NOMO-1 treated with DMSO at 0.1 percent for 48 hours (cell line): ENCODE measurements around the gene MLKL.
A peak's percentile ranks its signal among the peaks of the same experiment; 100 is the strongest.

Source experiments
- DNase-seq: peaks from one replicate; lab custom pipeline; 2025; ENCODE audit not compliant: unreplicated experiment; lab: John Stamatoyannopoulos, UW

Gene MLKL

GRCh38 chr16:74700438-74701225, at the start of gene MLKL:
Gene MLKL, minus strand, starts transcription at chr16:74700862. Its CDS starts 5,105 bp downstream, at chr16:74695757.
- DNase-seq: peak; percentile 59

DNA sequence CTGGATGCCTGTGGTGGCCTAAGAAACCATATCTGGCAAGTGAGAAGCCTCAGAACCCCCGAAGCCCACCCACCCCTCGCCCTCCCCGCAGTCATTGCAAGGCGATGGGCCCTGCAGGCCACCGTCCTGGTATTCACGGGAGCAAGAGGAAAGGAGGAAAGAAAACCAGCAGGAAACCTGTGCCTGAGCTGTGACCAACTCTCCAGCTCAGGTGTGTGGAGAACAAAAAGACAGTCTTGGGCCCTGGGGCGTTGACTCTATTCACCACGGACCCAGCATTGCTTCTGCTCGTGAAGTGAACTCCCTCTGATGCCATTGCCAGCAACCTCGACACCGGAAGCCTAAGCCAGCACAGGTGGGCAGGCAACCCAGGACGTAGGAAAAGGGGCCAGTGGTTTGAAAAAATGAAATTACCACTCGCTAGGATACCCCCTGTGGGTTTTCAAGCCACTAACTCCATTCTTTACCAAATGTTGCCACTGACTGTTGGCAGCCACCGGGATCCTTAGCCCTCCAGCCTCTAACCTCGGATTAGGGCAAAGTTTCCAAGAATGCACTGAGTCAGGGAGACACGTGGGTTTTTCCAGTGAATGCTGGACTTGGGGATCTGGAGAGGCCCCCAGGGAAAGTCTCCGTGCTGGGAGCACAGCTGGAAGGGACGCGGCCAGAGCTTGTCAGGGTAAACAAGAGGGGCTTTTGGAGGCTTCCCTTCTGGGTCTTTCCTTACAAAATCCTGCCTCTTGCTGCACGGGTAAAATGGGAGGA, 48.8 kb upstream of the MLKL start:
- no peak for DNase-seq

- DNase-seq: no peak
These were observed 48.0 kb upstream of the MLKL start for GRCh38 chr16:74748616-74749026.

DNA sequence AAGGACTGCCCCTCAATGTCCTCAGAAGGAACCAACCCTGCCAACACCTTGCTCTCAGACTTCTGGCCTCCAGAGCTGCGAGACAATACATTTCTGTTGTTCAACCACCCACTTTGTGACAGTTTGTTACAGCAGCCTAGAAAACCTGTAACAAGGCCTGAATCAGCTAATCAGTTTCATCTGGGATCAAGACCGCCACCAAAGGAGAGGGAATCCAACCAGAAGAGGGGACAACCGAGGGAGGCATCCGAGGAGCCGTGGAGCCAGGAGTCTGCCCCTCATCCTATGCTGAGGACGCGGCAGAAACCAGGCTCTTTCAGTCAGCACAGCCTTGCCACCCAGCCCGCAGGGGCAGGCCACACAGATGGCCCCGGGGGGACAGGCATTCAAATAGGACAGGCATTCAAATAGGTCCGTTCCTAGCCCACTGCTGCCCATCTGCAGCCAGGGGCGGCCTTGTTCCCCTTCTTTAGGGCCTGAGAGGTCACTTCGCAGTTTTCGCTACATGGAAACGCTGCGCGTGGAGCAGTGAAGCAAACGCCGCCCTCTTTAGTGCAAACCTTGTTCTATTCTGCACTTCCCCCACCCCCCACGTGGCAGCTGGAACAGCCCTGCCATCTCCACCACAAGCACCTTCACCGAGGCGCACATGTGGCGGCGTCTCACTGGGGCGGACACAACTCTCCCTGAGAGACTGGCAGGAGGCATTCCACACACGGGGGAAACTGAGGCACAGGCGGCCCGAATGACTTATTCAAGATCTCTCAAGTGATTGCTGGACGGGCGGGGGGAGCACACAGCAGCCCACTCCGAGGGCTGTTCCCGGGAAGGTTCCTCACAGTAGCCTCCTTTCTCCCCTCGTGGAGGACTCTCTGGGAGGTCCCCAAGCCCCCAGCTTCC, 47.3 kb upstream of the MLKL start:
- no peak for DNase-seq

DNA sequence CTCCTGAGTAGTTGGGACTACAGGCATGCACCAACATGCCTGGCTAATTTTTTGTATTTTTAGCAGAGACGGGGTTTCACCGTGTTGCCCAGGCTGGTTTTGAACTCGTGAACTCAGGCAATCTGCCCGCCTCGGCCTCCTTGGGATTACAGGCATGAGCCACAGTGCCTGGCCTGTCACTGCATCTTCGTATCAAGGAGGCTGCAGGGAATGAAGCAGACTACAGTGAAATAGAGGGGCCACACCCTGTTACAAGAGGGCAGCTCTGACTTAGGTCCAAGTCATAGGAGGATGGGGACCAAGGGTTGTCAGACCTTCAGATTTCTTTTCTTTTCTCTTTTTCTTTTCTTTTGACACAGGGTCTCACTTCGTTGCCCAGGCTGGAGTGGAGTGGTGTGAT, 45.3 kb upstream of the MLKL start:
- no peak for DNase-seq

DNA sequence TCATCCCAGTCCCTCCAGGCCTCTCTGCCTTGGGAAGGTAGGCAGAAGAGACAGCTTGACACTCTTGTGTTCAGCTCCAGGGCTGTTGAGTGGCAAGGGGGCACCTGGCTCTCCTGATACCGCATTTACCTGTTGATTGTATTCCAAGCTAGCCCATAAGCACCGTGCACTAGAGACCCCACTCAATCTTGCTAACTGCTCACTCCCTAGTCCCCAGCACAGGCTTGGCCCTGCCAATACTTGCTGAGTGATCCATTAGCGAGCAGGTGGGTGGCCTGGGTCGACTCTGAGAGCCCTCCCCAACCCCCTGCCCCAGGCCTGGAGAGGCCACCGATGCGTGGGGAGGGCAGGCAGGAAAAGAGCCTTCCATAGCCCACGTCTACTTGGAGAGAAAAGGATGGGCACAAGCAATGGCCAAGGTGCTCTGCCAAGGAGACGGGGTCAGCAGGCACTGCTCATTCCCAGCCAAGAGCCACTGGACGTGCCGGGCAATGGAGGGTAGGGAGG, 44.5 kb upstream of the MLKL start:
- no peak for DNase-seq

DNA sequence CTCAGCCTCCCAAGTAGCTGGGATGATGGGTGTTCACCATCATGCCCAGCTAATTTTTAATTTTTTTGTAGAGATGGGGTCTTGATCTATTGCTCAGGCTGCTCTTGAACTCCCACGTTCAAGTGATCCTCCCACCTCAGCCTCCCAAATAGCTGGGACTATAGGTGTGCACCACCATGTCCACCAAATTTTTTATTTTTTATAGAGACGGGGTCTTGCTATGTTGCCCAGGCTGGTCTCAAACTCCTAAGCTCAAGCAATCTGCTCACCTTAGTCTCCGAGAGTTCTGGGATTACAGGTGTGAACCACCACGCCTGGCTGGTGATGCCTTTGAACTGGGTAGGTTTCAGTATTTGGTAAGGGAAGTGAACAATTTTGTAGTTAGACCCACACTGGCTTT, 43.9 kb upstream of the MLKL start:
- no peak for DNase-seq

- DNase-seq: no peak
These were observed 43.1 kb upstream of the MLKL start for GRCh38 chr16:74743668-74744299.

- DNase-seq: no peak
These were observed 42.5 kb upstream of the MLKL start for GRCh38 chr16:74743045-74743667.

GRCh38 chr16:74742051-74742481, 41.4 kb upstream of the MLKL start:
- no peak for DNase-seq

- no peak for DNase-seq
These were observed 40.2 kb upstream of the MLKL start for GRCh38 chr16:74740795-74741304.

DNA sequence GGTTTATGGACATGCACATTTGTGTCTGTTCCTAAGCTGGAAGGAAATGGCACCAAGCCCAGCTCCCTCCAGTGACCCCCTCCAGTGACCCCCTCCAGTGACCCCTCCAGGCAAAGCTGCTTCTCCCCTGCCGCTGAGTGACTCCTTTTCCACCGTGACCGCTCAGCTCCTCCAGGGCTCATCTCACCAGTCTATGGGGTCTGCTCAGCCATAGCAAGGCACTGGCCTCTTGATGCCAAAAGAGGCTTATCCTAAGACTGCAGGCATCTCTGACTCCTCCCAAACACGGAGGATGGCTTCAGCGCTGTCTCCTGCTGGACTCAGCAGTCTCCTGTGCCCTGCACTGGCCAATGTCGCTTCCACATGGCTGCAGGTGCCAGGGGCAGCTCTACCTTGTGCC, 38.6 kb upstream of the MLKL start:
- no peak for DNase-seq

DNA sequence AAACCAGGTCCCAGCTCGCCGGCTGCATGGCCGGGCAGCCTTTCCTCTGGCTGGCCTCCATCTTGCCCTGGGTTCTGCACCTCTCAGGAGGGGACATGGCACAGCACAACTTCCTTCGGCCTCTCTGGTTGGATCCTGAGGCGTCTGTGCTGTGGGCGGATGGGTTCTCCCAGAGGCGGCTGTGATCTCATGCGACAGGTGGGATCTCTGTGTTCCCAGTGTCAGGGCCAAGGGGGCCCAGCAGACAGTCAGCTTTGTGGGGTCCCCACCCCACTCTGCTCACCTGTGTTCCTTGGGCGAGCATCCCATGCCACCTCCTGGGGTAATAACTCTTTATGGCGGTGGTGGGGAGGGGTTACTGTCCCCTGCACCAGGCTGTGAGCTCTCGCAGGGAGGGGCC, 38.2 kb upstream of the MLKL start:
- no peak for DNase-seq

DNA sequence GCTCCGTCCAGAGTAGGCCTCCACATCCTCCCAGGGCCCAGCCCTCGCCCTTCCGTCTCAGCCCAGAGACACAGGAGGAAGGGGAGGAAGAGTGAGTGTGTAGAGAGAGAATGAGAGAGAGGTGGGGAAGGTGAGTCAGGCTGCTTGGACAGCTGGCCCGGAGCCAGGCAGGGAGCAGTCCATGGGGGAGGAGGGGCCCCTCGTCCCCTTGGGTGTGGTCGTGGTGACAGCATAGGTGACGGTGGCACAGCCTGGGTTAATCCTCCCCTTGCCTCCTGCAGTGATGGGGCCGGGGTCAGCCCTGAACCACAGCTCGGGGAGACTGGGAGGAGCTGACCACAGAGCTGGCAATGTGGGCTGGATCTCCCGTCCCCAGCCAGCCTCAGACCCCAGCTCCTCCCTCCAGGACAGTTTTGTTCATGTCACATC, 37.5 kb upstream of the MLKL start:
- no peak for DNase-seq

- no peak for DNase-seq
These were observed 36.9 kb upstream of the MLKL start for GRCh38 chr16:74737521-74737920.

- no peak for DNase-seq
These were observed 36.0 kb upstream of the MLKL start for GRCh38 chr16:74736531-74737157.

DNA sequence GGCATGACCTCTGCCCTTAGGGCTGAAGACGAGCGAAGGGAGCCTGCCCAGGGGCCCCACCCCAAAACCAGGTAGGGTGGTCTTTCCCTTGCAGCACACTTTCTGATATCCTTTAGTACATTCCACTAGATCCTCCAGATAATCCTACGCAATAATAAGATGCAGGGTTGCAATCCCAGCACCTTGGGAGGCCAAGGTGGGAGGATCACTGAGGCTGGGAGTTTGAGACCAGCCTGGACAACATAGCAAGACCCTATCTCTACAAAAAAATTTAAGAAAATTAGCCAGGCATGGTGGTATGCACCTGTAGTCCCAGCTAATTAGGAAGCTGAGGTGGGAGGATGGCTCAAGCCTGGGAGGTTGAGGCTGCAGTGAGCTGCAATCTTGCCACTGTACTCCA, 34.9 kb upstream of the MLKL start:
- no peak for DNase-seq

DNA sequence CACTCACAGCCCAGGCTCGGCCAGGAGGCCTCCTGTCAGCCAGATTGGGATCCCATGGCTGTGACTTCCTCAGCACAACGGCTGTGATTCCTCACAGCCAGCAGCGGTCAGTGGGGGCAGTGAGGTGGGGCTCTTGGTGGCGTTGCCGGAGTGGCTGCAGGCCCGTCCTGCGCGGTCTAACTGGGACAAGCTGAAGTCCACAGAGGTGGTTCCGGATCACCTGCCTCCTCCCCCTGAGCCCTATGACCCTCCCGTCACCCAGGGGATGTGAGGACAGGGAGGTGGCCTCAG, 34.4 kb upstream of the MLKL start:
- no peak for DNase-seq

GRCh38 chr16:74734361-74735161, 33.9 kb upstream of the MLKL start:
- DNase-seq: no peak
